Urinary bladder (tissue), 4 donors: ENCODE measurements around the gene NR1I2. TPM values are rescaled to one million over a fixed set of nuclear protein-coding genes. Genes with fewer than 3 reads are reported as not detected.

Experiments
- DNase-seq: peaks from one replicate; pipeline ENCODE4 v3.0.0-alpha.2; 2015; ENCODE audit errors: extremely low spot score
- H3K27ac ChIP-seq: one replicate; pipeline ENCODE4 v1.5.1; 2013; ENCODE audit warnings: low read depth, mild to moderate bottlenecking, moderate library complexity
- H3K36me3 ChIP-seq: one replicate; pipeline ENCODE4 v1.6.1; 2013; ENCODE audit warnings: mild to moderate bottlenecking, moderate library complexity; ENCODE audit not compliant: insufficient read depth
- H3K4me1 ChIP-seq: one replicate; pipeline ENCODE4 v1.6.1; 2013; ENCODE audit warnings: mild to moderate bottlenecking, moderate library complexity; ENCODE audit not compliant: insufficient read depth
- H3K4me3 ChIP-seq: one replicate; pipeline ENCODE4 v1.5.1; 2013; ENCODE audit warnings: low read depth, low read length
- WGBS: extraction: QIAGEN DNeasy Blood & Tissue Kit; methylation state at CpG from one replicate; pipeline ENCODE4 v1.1.7; 2013; 5-methylcytosine and 5-hydroxymethylcytosine counted together
- polyA plus RNA-seq: library from polyadenylated mRNA; stranded (reverse); fragments of 200-250 nt; gene quantifications from one replicate; pipeline ENCODE4 v1.2.3, GENCODE V29; 2013
- total RNA-seq: library from RNA; depleted of rRNA; stranded (reverse); fragments of >200 nt; gene quantifications from one replicate; pipeline ENCODE4 v1.2.3, GENCODE V29; 2014
- donor health status: healthy with polysubstance abuse.
- donor health status: healthy.

Gene NR1I2
- total and polyA plus RNA-seq, 2 donors, result 0.11 TPM

- no peak overlapping the region for H3K4me3 ChIP-seq
- H3K4me1 ChIP-seq, result no peaks in the 10 kb centered on the region
- WGBS, result 82% methylated on average over 13 of the region's 13 CpGs
- DNase-seq, result no peak
- H3K27ac ChIP-seq, result no peak overlapping the region
- no peaks in the 10 kb centered on the region for H3K36me3 ChIP-seq
Measured at GRCh38 chr3:119817583-119818363, 35.9 kb downstream of the NR1I2 start.

DNA sequence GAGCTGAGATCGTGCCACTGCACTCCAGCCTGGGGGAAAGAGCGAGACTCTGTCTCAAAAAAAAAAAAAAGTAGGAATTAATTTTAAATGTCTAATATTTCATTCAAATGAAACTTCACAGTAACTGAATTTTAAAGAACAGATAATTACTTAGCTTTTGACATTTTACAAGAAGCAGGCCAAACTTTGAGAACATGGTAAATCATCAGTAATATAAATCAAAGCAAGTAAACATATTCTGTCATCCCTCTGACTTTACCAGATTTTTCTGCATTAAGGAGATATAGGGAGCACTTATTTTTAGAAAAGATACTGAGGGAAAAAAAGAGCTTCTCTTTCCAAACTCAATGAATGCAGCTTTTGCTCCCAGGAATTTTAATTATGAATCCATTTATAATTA is 37.0 kb downstream of the NR1I2 start:
- DNase-seq, result no peak
- Histone ChIP-seq H3K4me1 (no peaks in the 10 kb centered on the region), H3K27ac (no peak overlapping the region), H3K36me3 (no peaks in the 10 kb centered on the region), H3K4me3 (no peak overlapping the region)
- WGBS, result 78% methylated on average over 2 of the region's 2 CpGs

DNA sequence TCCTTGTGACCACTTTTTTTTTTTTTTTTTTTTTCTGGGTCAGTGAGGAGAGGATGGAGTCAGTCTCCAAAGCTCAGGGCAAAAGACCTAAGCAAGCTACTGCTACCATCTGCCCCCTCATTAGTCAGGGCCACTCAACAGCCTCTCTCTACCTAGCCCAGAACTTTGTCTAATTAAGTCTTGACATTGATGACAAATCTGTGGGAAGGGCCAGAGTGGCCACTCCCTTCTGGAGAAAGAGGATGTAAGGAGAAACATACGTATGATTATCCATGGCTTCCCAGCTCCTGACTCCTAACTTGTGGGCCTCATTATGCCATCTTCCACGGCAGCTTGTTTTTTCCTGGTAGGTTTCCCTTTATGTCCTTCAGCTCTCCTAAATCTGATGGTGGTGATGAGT is 37.9 kb downstream of the NR1I2 start:
- Histone ChIP-seq H3K4me1 (no peaks in the 10 kb centered on the region), H3K4me3 (no peak overlapping the region), H3K36me3 (no peaks in the 10 kb centered on the region), H3K27ac (no peak overlapping the region)
- WGBS, result 68% methylated on average over 2 of the region's 2 CpGs
- DNase-seq, result no peak

DNA sequence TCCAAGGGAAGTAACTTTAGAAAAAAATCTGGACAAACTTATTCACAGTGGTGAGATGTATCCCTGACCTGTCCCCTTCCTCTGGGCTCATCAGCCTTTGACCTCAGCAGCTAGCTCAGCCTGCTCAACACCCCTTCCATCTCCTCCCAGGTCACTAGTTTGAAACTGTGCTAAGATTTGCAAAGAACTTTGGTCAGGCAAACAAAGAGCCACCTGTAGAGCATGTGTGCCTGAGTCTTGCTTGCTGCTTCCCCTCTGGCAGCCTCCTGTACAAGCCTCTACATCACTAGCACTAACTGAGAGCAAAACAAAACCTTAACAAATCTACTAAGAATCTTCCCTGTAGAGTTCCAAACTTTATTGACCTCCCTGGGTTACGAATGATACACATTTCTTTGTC is 43.9 kb downstream of the NR1I2 start:
- WGBS, result 97% methylated on average over 1 of the region's 1 CpG
- Histone ChIP-seq H3K36me3 (no peaks in the 10 kb centered on the region), H3K4me3 (no peak overlapping the region), H3K27ac (no peak overlapping the region), H3K4me1 (no peaks in the 10 kb centered on the region)
- DNase-seq, result no peak

- H3K4me3 ChIP-seq, result no peak overlapping the region
- no peak for DNase-seq
- WGBS, result 81% methylated on average over 7 of the region's 7 CpGs
- H3K36me3 ChIP-seq, result no peaks in the 10 kb centered on the region
- H3K4me1 ChIP-seq, result no peaks in the 10 kb centered on the region
- H3K27ac ChIP-seq, result no peak overlapping the region
Measured at GRCh38 chr3:119826711-119827608, 45.1 kb downstream of the NR1I2 start.

- no peaks in the 10 kb centered on the region for H3K4me1 ChIP-seq
- 53% methylated on average over 2 of the region's 2 CpGs for WGBS
- H3K36me3 ChIP-seq, result no peaks in the 10 kb centered on the region
- no peak overlapping the region for H3K4me3 ChIP-seq
- no peak for DNase-seq
- H3K27ac ChIP-seq, result no peak overlapping the region
Measured at GRCh38 chr3:119829420-119829819, 47.5 kb downstream of the NR1I2 start.

DNA sequence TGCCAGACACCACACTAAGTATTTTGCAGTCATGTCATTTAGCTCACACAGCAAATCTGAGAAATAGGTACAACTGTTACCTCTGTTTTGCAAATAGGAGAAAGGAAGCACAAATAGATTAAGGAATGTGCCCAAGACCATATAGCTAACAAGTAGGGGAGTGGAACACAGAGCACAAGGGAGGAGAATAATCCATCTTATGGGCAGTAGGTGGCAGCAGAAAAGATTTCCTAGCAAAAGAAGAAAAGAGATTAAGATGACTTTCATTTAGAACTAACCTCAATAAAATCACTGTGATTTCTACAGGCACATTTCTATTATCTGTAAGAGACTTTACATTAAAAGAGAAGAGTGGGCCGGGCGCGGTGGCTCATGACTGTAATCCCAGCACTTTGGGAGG is 49.1 kb downstream of the NR1I2 start:
- WGBS, result 95% methylated on average over 3 of the region's 3 CpGs
- no peak overlapping the region for H3K27ac ChIP-seq

GRCh38 chr3:119831941-119832371 is 50.1 kb downstream of the NR1I2 start:
- Histone ChIP-seq H3K27ac (no peak overlapping the region), H3K36me3 (no peaks in the 10 kb centered on the region), H3K4me1 (no peaks in the 10 kb centered on the region), H3K4me3 (no peak overlapping the region)
- no peak for DNase-seq
- 63% methylated on average over 1 of the region's 1 CpG for WGBS

More for the DNA sequence above, 49.1 kb downstream of the NR1I2 start:
- no peak for DNase-seq
- H3K4me3 ChIP-seq, result no peak overlapping the region
- H3K4me1 ChIP-seq, result no peaks in the 10 kb centered on the region
- H3K36me3 ChIP-seq, result no peaks in the 10 kb centered on the region

- Histone ChIP-seq H3K4me1 (no peaks in the 10 kb centered on the region), H3K4me3 (no peak overlapping the region), H3K27ac (no peak overlapping the region), H3K36me3 (no peaks in the 10 kb centered on the region)
- 89% methylated on average over 2 of the region's 2 CpGs for WGBS
- no peak for DNase-seq
Measured at GRCh38 chr3:119834754-119835370, 53.0 kb downstream of the NR1I2 start.

DNA sequence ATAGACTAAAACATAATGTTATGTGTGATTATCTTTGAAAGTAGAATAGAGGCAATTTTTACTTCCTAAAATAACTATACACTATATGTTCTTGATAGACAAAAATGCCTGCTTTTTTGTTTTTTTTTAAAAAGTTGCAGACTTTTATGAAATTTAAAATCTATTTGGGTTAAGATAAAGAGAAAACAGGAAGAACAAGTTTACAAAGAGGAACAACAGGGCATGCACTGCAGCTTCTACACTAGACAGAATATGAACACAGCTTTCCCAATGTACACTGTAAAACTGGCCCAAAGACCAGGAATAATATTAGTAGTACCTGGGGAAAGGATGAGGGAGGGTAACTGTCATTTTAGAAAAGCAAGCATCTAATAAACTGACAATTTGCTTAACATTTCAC is 53.7 kb downstream of the NR1I2 start:
- no peak for DNase-seq
- H3K4me3 ChIP-seq, result no peak overlapping the region
- H3K4me1 ChIP-seq, result no peaks in the 10 kb centered on the region
- no peak overlapping the region for H3K27ac ChIP-seq
- no peaks in the 10 kb centered on the region for H3K36me3 ChIP-seq

DNA sequence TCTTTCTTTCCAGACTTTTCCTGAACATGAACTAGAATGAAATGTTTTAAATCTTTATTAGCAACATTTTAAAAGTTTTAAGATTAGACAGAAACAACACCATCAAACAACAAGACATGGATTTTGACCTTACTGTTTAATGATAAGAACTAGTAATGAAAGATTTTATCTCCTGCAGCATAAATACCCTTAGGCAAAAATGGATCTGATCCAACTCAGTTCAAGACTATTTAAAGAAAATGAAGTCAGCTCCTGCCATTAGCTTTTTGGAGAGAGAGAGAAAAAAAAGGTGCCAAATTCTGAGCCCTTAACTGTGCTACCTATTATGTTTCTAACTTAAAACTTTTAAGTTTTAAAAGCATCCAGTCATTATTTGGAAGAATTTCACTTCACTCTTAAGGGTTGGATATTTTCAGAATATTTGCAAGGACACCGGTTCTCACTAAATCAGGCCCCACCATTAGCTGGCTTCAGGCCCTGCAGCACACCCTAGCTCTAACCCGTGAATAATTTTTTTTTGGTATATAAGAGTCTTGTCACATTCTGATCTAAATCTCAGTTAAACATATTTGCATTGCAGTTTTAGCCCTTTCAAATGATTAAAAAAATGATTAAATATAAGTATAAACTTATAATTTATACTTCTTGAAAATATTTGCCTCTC is 60.0 kb downstream of the NR1I2 start:
- no peak for DNase-seq
- Histone ChIP-seq H3K27ac (no peak overlapping the region), H3K4me1 (no peaks in the 10 kb centered on the region), H3K4me3 (no peak overlapping the region), H3K36me3 (no peaks in the 10 kb centered on the region)
- 39% methylated on average over 2 of the region's 2 CpGs for WGBS

DNA sequence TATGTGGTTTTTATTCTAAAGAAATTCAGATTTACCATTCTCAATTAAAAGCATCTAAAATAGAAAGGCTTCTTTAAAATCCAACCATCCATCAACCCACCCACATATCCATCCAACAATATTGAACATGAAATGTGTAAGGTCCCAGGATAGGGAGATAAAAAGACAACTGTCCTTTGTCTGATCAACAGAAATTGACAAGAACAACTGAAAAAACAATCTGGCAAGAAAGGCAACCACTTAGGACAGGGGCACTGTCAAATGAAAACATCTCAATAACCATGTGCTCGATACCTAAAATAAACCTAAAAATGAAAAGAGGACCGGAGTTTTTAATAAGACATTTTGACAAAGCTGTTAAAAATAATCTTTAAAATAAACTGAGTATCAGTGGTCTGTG is 67.2 kb downstream of the NR1I2 start:
- Histone ChIP-seq H3K4me3 (no peak overlapping the region), H3K27ac (no peak overlapping the region), H3K36me3 (no peaks in the 10 kb centered on the region), H3K4me1 (no peaks in the 10 kb centered on the region)
- WGBS, result 93% methylated on average over 2 of the region's 2 CpGs
- no peak for DNase-seq

GRCh38 chr3:119856695-119857094 is 74.8 kb downstream of the NR1I2 start:
- no peak for DNase-seq
- H3K4me1 ChIP-seq, result no peaks in the 10 kb centered on the region
- whole genome bisulfite sequencing, result 97% methylated on average over 3 of the region's 3 CpGs
- no peak overlapping the region for H3K27ac ChIP-seq
- no peak overlapping the region for H3K4me3 ChIP-seq
- H3K36me3 ChIP-seq, result no peaks in the 10 kb centered on the region
